ENCODE results near the gene SYT6. TPM values are rescaled to one million over a fixed set of nuclear protein-coding genes. Genes with fewer than 3 reads are reported as not detected.

Gene SYT6
- total RNA-seq, 1 experiment from 2014 or later = not detected

DNA sequence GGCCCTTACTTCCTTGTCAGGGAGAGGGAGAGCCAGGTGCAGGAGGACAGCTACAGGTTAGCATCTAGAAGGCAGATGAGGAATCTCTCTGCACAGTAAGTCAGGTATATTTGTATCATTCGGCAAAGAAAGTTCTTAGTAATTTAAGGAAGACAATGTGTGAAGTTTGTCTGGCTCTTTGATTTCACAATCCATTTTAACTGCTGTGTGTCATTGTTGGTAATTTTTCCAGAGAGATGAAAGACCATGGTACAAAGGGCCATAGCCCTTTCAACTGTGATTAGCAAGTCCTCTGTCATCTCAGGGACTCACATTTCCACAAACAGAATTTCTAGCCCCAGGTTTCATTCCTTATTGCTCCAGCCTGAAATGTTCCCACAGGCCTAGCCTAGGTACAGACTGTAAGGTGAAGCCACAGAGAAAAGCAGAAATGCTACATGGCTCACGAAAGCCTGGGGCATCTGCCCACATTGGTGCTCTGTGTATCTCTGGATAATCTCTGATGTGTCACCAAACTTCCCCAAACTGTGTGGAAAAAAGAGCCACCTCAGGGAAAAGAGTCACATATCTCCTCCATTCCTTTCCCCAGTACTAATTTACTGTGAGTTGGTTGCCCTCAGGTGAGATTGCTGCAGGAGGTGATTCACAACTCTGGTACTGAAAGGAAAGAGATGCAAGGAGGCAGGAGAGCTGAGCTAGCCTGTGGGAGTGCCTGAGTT is 70.6 kb downstream of the SYT6 start:
- DNase-seq (ENCODE audit: low read depth, low spot score) = no peak
- Histone ChIP-seq H3K4me3 (replicated peaks in 1 of 2; ENCODE audit: low read depth in 1 of 2, low read length in 2 of 2) (no peak overlapping the region), H3K9me3 (ENCODE audit: control insufficient read depth in 1 of 2, insufficient read depth in 1 of 2, low read depth in 1 of 2, low read length in 2 of 2) (no peaks in the 10 kb centered on the region), H3K9ac (ENCODE audit: low read length) (no peak overlapping the region), H3K4me2 (ENCODE audit: low read length) (no peak overlapping the region), H3K4me1 (ENCODE audit: control insufficient read depth in 1 of 2, insufficient read depth in 2 of 2, low read length in 2 of 2) (no peaks in the 10 kb centered on the region), H3K27me3 (ENCODE audit: insufficient read depth, low read length) (peaks cover 12% of the 10 kb centered on the region; the same call in 1 of the 2 replicates), H3K27ac (ENCODE audit: low read depth, low read length) (no peak overlapping the region), H2AFZ (ENCODE audit: low read depth, low read length, poor library complexity, severe bottlenecking) (no peak overlapping the region), H3K9me2 (ENCODE audit: insufficient read depth) (no peaks in the 10 kb centered on the region), H4K20me1 (ENCODE audit: insufficient read depth) (no peaks in the 10 kb centered on the region), H3K36me3 (ENCODE audit: control insufficient read depth in 1 of 2, insufficient read depth in 2 of 2, low read length in 2 of 2) (no peaks in the 10 kb centered on the region), H3K79me2 (ENCODE audit: insufficient read depth, low read length) (no peaks in the 10 kb centered on the region)
- intact Hi-C loops (cut with micrococcal nuclease) = no loop called here
- no peak for ATAC-seq
- TF ChIP-seq YY1 (IDR thresholded peaks at IDR 0.05; ENCODE audit: extremely low read depth, insufficient replicate concordance, low read depth, low read length) = no peak
- TF ChIP-seq, protein P1, sequence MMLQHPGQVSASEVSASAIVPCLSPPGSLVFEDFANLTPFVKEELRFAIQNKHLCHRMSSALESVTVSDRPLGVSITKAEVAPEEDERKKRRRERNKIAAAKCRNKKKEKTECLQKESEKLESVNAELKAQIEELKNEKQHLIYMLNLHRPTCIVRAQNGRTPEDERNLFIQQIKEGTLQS (IDR thresholded peaks at IDR 0.05) = no peak
- no peak for TF ChIP-seq TCF7L2 (IDR thresholded peaks at IDR 0.05; ENCODE audit: borderline replicate concordance, extremely low read depth, insufficient read depth, insufficient read length)
- TF ChIP-seq JUND (IDR thresholded peaks at IDR 0.05) = no peak
- no peak for TF ChIP-seq POLR2AphosphoS5 (IDR thresholded peaks at IDR 0.05; ENCODE audit: low read depth, low read length)
- TF ChIP-seq SIN3A (IDR thresholded peaks at IDR 0.05; ENCODE audit: low read depth) = no peak
- TF ChIP-seq SP1 (IDR thresholded peaks at IDR 0.05; ENCODE audit: low read depth) = no peak
- TF ChIP-seq EZH2phosphoT487 (IDR thresholded peaks at IDR 0.05; ENCODE audit: borderline replicate concordance) = no peak
- no TSS peak for BruUV-seq (replicated peaks)
- RAD21 ChIA-PET (ENCODE audit: low non-redundant PET in 1 of 2, low total read pairs in 2 of 2, uncharacterized antibody in 2 of 2, unreplicated experiment in 2 of 2) = interaction anchor here in 1 of 2 experiments (0.6 kb wide), 1 partner anchor 370 kb away, joined by 3 read pairs; no protein-coding TSS in a partner anchor
- CTCF ChIA-PET = no interaction called here
- POLR2A ChIA-PET = no interaction called here

DNA sequence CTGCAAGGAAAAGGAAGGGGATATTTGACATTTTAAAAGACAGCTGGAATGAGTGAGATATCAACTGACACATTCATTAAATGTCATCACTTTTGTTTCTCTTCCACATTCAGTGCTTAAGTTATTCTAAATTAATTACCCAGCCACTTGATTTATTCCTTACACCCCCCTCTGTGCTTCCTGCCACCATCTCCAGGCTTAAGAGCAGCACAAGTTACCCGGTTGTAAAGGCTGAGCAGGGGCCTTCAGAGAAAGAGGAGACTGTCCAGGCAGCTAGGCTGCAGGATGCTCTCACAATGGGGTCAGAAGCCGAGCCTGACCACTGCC is 71.4 kb downstream of the SYT6 start:
- H4K20me1 ChIP-seq (ENCODE audit: insufficient read depth) = no peaks in the 10 kb centered on the region
- H3K27me3 ChIP-seq (ENCODE audit: insufficient read depth, low read length) = peaks cover 11% of the 10 kb centered on the region; the same call in 1 of the 2 replicates
- H3K4me1 ChIP-seq (ENCODE audit: control insufficient read depth in 1 of 2, insufficient read depth in 2 of 2, low read length in 2 of 2) = no peaks in the 10 kb centered on the region
- BruUV-seq (replicated peaks) = no TSS peak
- H3K36me3 ChIP-seq (ENCODE audit: control insufficient read depth in 1 of 2, insufficient read depth in 2 of 2, low read length in 2 of 2) = no peaks in the 10 kb centered on the region
- H3K9me3 ChIP-seq (ENCODE audit: control insufficient read depth in 1 of 2, insufficient read depth in 1 of 2, low read depth in 1 of 2, low read length in 2 of 2) = no peaks in the 10 kb centered on the region
- no peaks in the 10 kb centered on the region for H3K9me2 ChIP-seq (ENCODE audit: insufficient read depth)
- intact Hi-C loops (cut with micrococcal nuclease) = no loop called here
- H3K4me3 ChIP-seq (replicated peaks in 1 of 2; ENCODE audit: low read depth in 1 of 2, low read length in 2 of 2) = no peak overlapping the region
- ChIA-PET POLR2A (no interaction called here), CTCF (no interaction called here), RAD21 (ENCODE audit: low non-redundant PET in 1 of 2, low total read pairs in 2 of 2, uncharacterized antibody in 2 of 2, unreplicated experiment in 2 of 2) (no interaction called here)
- H3K79me2 ChIP-seq (ENCODE audit: insufficient read depth, low read length) = no peaks in the 10 kb centered on the region
- no peak overlapping the region for H3K4me2 ChIP-seq (ENCODE audit: low read length)
- no peak overlapping the region for H2AFZ ChIP-seq (ENCODE audit: low read depth, low read length, poor library complexity, severe bottlenecking)
- no peak overlapping the region for H3K27ac ChIP-seq (ENCODE audit: low read depth, low read length)
- ATAC-seq = no peak
- DNase-seq (ENCODE audit: low read depth, low spot score) = no peak
- no peak for TF ChIP-seq EZH2 (IDR thresholded peaks at IDR 0.05)
- no peak for TF ChIP-seq EGR1 (IDR thresholded peaks at IDR 0.05; ENCODE audit: low read depth)
- TF ChIP-seq CBX3 (IDR thresholded peaks at IDR 0.05; ENCODE audit: low read depth) = no peak
- TF ChIP-seq POLR2A (IDR thresholded peaks at IDR 0.05; ENCODE audit: borderline replicate concordance, extremely low read depth, insufficient read depth, insufficient read length) = no peak
- no peak for TF ChIP-seq ELF1 (IDR thresholded peaks at IDR 0.05; ENCODE audit: borderline replicate concordance, low read depth)
- no peak for TF ChIP-seq SIN3A (IDR thresholded peaks at IDR 0.05; ENCODE audit: low read depth)
- TF ChIP-seq POLR2AphosphoS5 (IDR thresholded peaks at IDR 0.05; ENCODE audit: low read depth, low read length) = no peak
- TF ChIP-seq YY1 (IDR thresholded peaks at IDR 0.05; ENCODE audit: extremely low read depth, insufficient replicate concordance, low read depth, low read length) = no peak
- TF ChIP-seq SRF (IDR thresholded peaks at IDR 0.05; ENCODE audit: low read depth) = no peak
- TF ChIP-seq SP1 (IDR thresholded peaks at IDR 0.05; ENCODE audit: low read depth) = no peak
- TF ChIP-seq TCF7L2 (IDR thresholded peaks at IDR 0.05; ENCODE audit: borderline replicate concordance, extremely low read depth, insufficient read depth, insufficient read length) = no peak
- TF ChIP-seq, protein P2, sequence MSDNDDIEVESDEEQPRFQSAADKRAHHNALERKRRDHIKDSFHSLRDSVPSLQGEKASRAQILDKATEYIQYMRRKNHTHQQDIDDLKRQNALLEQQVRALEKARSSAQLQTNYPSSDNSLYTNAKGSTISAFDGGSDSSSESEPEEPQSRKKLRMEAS (IDR thresholded peaks at IDR 0.05) = no peak
- TF ChIP-seq, protein P1 (IDR thresholded peaks at IDR 0.05) = no peak
- TF ChIP-seq, protein P3, sequence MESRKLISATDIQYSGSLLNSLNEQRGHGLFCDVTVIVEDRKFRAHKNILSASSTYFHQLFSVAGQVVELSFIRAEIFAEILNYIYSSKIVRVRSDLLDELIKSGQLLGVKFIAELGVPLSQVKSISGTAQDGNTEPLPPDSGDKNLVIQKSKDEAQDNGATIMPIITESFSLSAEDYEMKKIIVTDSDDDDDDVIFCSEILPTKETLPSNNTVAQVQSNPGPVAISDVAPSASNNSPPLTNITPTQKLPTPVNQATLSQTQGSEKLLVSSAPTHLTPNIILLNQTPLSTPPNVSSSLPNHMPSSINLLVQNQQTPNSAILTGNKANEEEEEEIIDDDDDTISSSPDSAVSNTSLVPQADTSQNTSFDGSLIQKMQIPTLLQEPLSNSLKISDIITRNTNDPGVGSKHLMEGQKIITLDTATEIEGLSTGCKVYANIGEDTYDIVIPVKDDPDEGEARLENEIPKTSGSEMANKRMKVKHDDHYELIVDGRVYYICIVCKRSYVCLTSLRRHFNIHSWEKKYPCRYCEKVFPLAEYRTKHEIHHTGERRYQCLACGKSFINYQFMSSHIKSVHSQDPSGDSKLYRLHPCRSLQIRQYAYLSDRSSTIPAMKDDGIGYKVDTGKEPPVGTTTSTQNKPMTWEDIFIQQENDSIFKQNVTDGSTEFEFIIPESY (IDR thresholded peaks at IDR 0.05; ENCODE audit: extremely low read depth, insufficient replicate concordance, low read length) = no peak
- TF ChIP-seq ZFX (IDR thresholded peaks at IDR 0.05) = no peak
- TF ChIP-seq ZNF274 (IDR thresholded peaks at IDR 0.05; ENCODE audit: low read depth, low read length) = no peak
- TF ChIP-seq RAD21 (IDR thresholded peaks at IDR 0.05; ENCODE audit: low read depth) = no peak
- H3K9ac ChIP-seq (ENCODE audit: low read length) = no peak overlapping the region
